ENCODE data around the gene CHGA. TPM values are rescaled to one million over a fixed set of nuclear protein-coding genes. Genes with fewer than 3 reads are reported as not detected.

Gene CHGA
- total RNA-seq, 4 donors from 2014 or later, result 116 to 425 (median 310) TPM

DNA sequence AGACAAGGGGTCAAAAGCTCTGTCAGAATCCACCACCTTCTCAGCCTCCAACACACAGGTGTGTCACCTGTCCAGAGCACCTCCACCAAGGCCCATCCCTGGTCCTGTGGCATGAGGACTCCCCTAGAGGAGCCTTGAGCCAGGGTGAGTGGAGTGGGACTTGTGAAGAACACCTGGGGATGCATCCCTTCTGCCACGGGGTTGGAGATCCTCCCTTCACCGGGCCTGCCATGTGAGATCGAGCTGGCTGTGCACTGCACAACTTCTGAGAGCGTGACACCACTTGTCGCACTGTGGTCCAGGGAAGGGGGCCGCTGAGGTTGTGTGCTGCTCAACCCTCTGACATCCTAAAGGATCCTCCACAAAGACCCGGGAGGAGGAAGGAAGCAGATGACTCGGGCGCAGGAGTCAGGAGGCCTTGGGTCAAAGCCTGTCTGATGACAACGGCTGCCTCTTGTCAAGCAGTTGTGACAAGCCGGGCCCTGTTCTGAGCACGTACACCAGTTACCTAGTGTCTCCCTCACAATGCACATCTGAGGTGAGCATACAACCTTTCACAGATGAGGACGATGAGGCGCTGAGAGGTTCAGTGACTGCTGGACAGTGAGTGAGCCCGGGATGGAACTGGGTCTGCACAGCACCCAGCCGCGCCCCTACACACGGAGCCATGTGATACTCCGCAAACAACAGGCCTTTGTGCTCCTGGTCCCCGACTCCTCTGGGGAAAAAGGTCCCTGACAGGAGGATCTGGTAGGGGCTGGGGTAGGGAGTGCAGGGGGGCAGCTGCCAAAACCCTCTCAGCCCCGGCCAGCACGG is 35.6 kb downstream of the CHGA start:
- DNase-seq, result no peak
- TF ChIP-seq CTCF (IDR thresholded peaks at IDR 0.05) (no peak), POLR2A (IDR thresholded peaks at IDR 0.05) (no peak)
- Histone ChIP-seq H3K4me3 (no peak overlapping the region), H3K4me1 (no peaks in the 10 kb centered on the region), H3K27me3 (no peaks in the 10 kb centered on the region), H3K36me3 (peaks cover 0 to 85% (median 0%) of the 10 kb centered on the region in 3 donors), H3K27ac (no peak overlapping the region), H3K9me3 (no peaks in the 10 kb centered on the region)

DNA sequence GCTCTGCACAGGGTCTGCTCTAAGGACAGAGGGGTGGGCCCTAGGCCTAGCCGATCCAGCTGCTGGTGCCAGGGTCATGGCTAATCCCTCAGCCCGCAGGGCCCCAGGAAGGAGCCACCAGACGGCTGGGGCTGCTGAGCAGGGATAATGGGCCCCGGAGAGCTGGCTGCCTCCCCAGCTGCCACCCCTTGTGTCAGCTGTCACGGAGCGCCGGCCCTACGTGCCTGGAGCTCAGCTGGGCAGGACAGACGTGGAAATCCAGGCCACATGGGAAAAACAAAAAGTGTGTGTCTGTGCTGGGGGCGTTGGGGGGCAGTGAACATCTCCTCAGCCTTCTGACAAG is 36.2 kb downstream of the CHGA start:
- Histone ChIP-seq H3K36me3 (peaks cover 0 to 79% (median 0%) of the 10 kb centered on the region in 3 donors), H3K9me3 (no peaks in the 10 kb centered on the region), H3K27ac (no peak overlapping the region), H3K27me3 (no peaks in the 10 kb centered on the region), H3K4me3 (no peak overlapping the region), H3K4me1 (peaks cover 0 to 4% (median 0%) of the 10 kb centered on the region in 4 donors)
- no peak for TF ChIP-seq POLR2A (IDR thresholded peaks at IDR 0.05)
- TF ChIP-seq CTCF (IDR thresholded peaks at IDR 0.05), result no peak
- no peak for DNase-seq

- Histone ChIP-seq H3K27me3 (no peaks in the 10 kb centered on the region), H3K27ac (no peak overlapping the region), H3K36me3 (peaks cover 0 to 70% (median 0%) of the 10 kb centered on the region in 3 donors), H3K4me3 (no peak overlapping the region), H3K9me3 (no peaks in the 10 kb centered on the region), H3K4me1 (peaks cover 0 to 13% (median 0%) of the 10 kb centered on the region in 4 donors)
- TF ChIP-seq CTCF (IDR thresholded peaks at IDR 0.05) (no peak), POLR2A (IDR thresholded peaks at IDR 0.05) (no peak)
- no peak for DNase-seq
These were observed 37.1 kb downstream of the CHGA start for GRCh38 chr14:92959761-92960680.

- Histone ChIP-seq H3K27ac (no peak overlapping the region), H3K9me3 (no peaks in the 10 kb centered on the region), H3K4me3 (no peak overlapping the region), H3K36me3 (peaks cover 0 to 66% (median 0%) of the 10 kb centered on the region in 3 donors), H3K27me3 (no peaks in the 10 kb centered on the region), H3K4me1 (peaks cover 0 to 14% (median 0%) of the 10 kb centered on the region in 4 donors)
- TF ChIP-seq POLR2A (IDR thresholded peaks at IDR 0.05), result no peak
- no peak for TF ChIP-seq CTCF (IDR thresholded peaks at IDR 0.05)
- DNase-seq, result no peak
These were observed 38.0 kb downstream of the CHGA start for GRCh38 chr14:92960706-92961566.

- H3K36me3 ChIP-seq, result peaks cover 0 to 60% (median 0%) of the 10 kb centered on the region in 3 donors
- peaks cover 0 to 14% (median 0%) of the 10 kb centered on the region in 4 donors for H3K4me1 ChIP-seq
- no peak overlapping the region for H3K4me3 ChIP-seq
- H3K9me3 ChIP-seq, result no peaks in the 10 kb centered on the region
- no peak for DNase-seq
- TF ChIP-seq POLR2A (IDR thresholded peaks at IDR 0.05) (no peak), CTCF (IDR thresholded peaks at IDR 0.05) (no peak)
- H3K27me3 ChIP-seq, result no peaks in the 10 kb centered on the region
- no peak overlapping the region for H3K27ac ChIP-seq
These were observed 38.6 kb downstream of the CHGA start for GRCh38 chr14:92961567-92961855.

Measured in Peyer's patch (tissue), 4 donors.